Liver (tissue), 9 donors: Measurements from ENCODE around the gene LGR4. TPM values are rescaled to one million over a fixed set of nuclear protein-coding genes. Genes with fewer than 3 reads are reported as not detected.

ENCODE experiments used
- DNase-seq: peaks from one replicate; pipeline ENCODE4 v3.0.0-alpha.2; 2017; ENCODE audit warnings: low spot score
- H3K27ac ChIP-seq, 2 donors: one replicate each; pipeline ENCODE4 v1.7.0; 2013; ENCODE audit warnings: inconsistent platforms in 2 of 2, low read length in 2 of 2, control low read depth in 1 of 2, low read depth in 1 of 2, mild to moderate bottlenecking in 1 of 2
- H3K27me3 ChIP-seq, 4 donors: one replicate each; pipeline versions ENCODE4 v1.6.1 to v1.7.0; 2013; ENCODE audit warnings: low read length in 3 of 4, inconsistent platforms in 1 of 4, mild to moderate bottlenecking in 1 of 4, moderate library complexity in 1 of 4; ENCODE audit not compliant: control insufficient read depth in 4 of 4, insufficient read depth in 4 of 4
- H3K36me3 ChIP-seq, 4 donors: one replicate each; pipeline versions ENCODE4 v1.6.1 to v1.7.0; 2013; ENCODE audit warnings: low read length in 3 of 4, mild to moderate bottlenecking in 3 of 4, low read depth in 1 of 4, moderate library complexity in 1 of 4; ENCODE audit not compliant: control insufficient read depth in 4 of 4, insufficient read depth in 3 of 4
- H3K4me1 ChIP-seq, 4 donors: one replicate each; pipeline versions ENCODE4 v1.6.1 to v1.7.0; 2013; ENCODE audit warnings: low read length in 3 of 4, mild to moderate bottlenecking in 3 of 4, moderate library complexity in 1 of 4; ENCODE audit not compliant: control insufficient read depth in 4 of 4, insufficient read depth in 4 of 4
- H3K4me3 ChIP-seq, 3 donors: one replicate each; pipeline versions ENCODE4 v1.6.1 to v1.7.0; 2013; ENCODE audit warnings: low read length in 3 of 3, control low read depth in 1 of 3, low read depth in 1 of 3, mild to moderate bottlenecking in 1 of 3
- H3K9ac ChIP-seq, 2 donors: one replicate each; pipeline ENCODE4 v1.7.0; 2013; ENCODE audit warnings: low read length in 2 of 2, mild to moderate bottlenecking in 2 of 2, moderate library complexity in 2 of 2, control low read depth in 1 of 2, low read depth in 1 of 2
- H3K9me3 ChIP-seq, 4 donors: one replicate each; pipeline versions ENCODE4 v1.6.1 to v1.7.0; 2013; ENCODE audit warnings: low read length in 3 of 4; ENCODE audit not compliant: control insufficient read depth in 4 of 4
- CTCF ChIP-seq: fragments of 150-350 bp; IDR thresholded peaks from 2 replicates; pipeline ENCODE4 v1.5.1; 2017; ENCODE audit warnings: improper control_type of control experiment, low read depth, low read length; ENCODE audit not compliant: missing input control
- EGR1 ChIP-seq, 2 donors: IDR thresholded peaks; 2 replicates each; pipeline ENCODE4 v1.6.1; 2016 to 2018; ENCODE audit warnings: antibody characterized with exemption in 2 of 2, low read depth in 2 of 2
- FOXA1 ChIP-seq: IDR thresholded peaks from 2 replicates; pipeline ENCODE4 v1.6.1; 2016; ENCODE audit warnings: antibody characterized with exemption
- FOXA2 ChIP-seq: IDR thresholded peaks from 2 replicates; pipeline ENCODE4 v1.6.1; 2016; ENCODE audit warnings: antibody characterized with exemption
- GABPA ChIP-seq, 2 donors: IDR thresholded peaks in 1 of 2; conservative IDR thresholded peaks in 1 of 2; 2 replicates each; pipeline ENCODE4 v1.6.1; 2016; ENCODE audit warnings: antibody characterized with exemption in 2 of 2, mild to moderate bottlenecking in 1 of 2, moderate library complexity in 1 of 2
- HNF4A ChIP-seq, 2 donors: conservative IDR thresholded peaks; 2 replicates each; pipeline ENCODE4 v1.6.1; 2016; ENCODE audit warnings: antibody characterized with exemption in 2 of 2, mild to moderate bottlenecking in 2 of 2
- HNF4G ChIP-seq: IDR thresholded peaks from 2 replicates; pipeline ENCODE4 v1.6.1; 2016; ENCODE audit warnings: antibody characterized with exemption
- JUND ChIP-seq, 2 donors: IDR thresholded peaks; 2 replicates each; pipeline ENCODE4 v1.6.1; 2016; ENCODE audit warnings: antibody characterized with exemption in 2 of 2
- MAX ChIP-seq: IDR thresholded peaks from 2 replicates; pipeline ENCODE4 v1.6.1; 2016; ENCODE audit warnings: antibody characterized with exemption
- NR2F2 ChIP-seq: IDR thresholded peaks from 2 replicates; pipeline ENCODE4 v1.6.1; 2016; ENCODE audit warnings: antibody characterized with exemption
- RAD21 ChIP-seq, 2 donors: IDR thresholded peaks; 2 replicates each; pipeline ENCODE4 v1.6.1; 2016; ENCODE audit warnings: antibody characterized with exemption in 2 of 2, mild to moderate bottlenecking in 2 of 2
- RXRA ChIP-seq, 2 donors: IDR thresholded peaks; 2 replicates each; pipeline ENCODE4 v1.6.1; 2017 to 2018; ENCODE audit warnings: antibody characterized with exemption in 2 of 2, mild to moderate bottlenecking in 1 of 2
- SP1 ChIP-seq: IDR thresholded peaks from 2 replicates; pipeline ENCODE4 v1.6.1; 2018; ENCODE audit warnings: antibody characterized with exemption, mild to moderate bottlenecking
- TAF1 ChIP-seq: conservative IDR thresholded peaks from 2 replicates; pipeline ENCODE4 v1.6.1; 2016; ENCODE audit warnings: antibody characterized with exemption, mild to moderate bottlenecking
- YY1 ChIP-seq: IDR thresholded peaks from 2 replicates; pipeline ENCODE4 v1.6.1; 2016; ENCODE audit warnings: antibody characterized with exemption, mild to moderate bottlenecking
- ZBTB33 ChIP-seq: IDR thresholded peaks from 2 replicates; pipeline ENCODE4 v1.6.1; 2016; ENCODE audit warnings: antibody characterized with exemption
- whole genome bisulfite sequencing: extraction: QIAGEN DNeasy Blood & Tissue Kit; methylation state at CpG from one replicate; pipeline ENCODE4 v1.1.7; 2013; 5-methylcytosine and 5-hydroxymethylcytosine counted together
- polyA plus RNA-seq, 2 donors: library from polyadenylated mRNA; stranded (reverse) in 1 of 2; unstranded in 1 of 2; fragments of 200-250 nt in 1 of 2; fragments of >200 nt in 1 of 2; fragmentation: Nextera tagmentation in 1 of 2; extraction: Ambion mirVana in 1 of 2; gene quantifications; one replicate each; pipeline versions ENCODE4 v1.2.1 to v1.2.3, GENCODE V29; 2013 to 2015
- total RNA-seq, 2 donors: library from RNA; depleted of rRNA; stranded (reverse); fragments of >200 nt; gene quantifications; one replicate each; pipeline ENCODE4 v1.2.3, GENCODE V29; 2014
- TF ChIP-seq, protein P1 (sequence below): IDR thresholded peaks from 2 replicates; pipeline ENCODE4 v1.6.1; 2016; ENCODE audit warnings: antibody characterized with exemption
- donor health status: healthy.
- donor health status: healthy.
- donor health status: healthy.
- donor health status: healthy.
- donor health status: healthy.

Gene LGR4
- total and polyA plus RNA-seq, 4 donors = 13.7 to 95.3 (median 42.5) TPM

- Histone ChIP-seq H3K9me3 (no peaks in the 10 kb centered on the region), H3K27ac (peak overlapping the region; percentile 72 to 86), H3K27me3 (no peaks in the 10 kb centered on the region), H3K36me3 (no peaks in the 10 kb centered on the region), H3K4me1 (peaks cover 6 to 50% (median 44%) of the 10 kb centered on the region in 4 donors), H3K9ac (peak overlapping the region in 1 of 2 donors; percentile 69), H3K4me3 (no peak overlapping the region)
- 33% methylated on average over 4 of the region's 4 CpGs for WGBS
- no peak for DNase-seq
- no peak for TF ChIP-seq YY1
- TF ChIP-seq, protein P1, sequence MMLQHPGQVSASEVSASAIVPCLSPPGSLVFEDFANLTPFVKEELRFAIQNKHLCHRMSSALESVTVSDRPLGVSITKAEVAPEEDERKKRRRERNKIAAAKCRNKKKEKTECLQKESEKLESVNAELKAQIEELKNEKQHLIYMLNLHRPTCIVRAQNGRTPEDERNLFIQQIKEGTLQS = no peak
- no peak for TF ChIP-seq GABPA (IDR thresholded peaks at IDR 0.05 in 1 of 2, conservative IDR thresholded peaks at IDR 0.05 in 1 of 2)
- TF ChIP-seq HNF4G = no peak
- TF ChIP-seq CTCF = no peak
- no peak for TF ChIP-seq TAF1
- TF ChIP-seq HNF4A (conservative IDR thresholded peaks at IDR 0.05) = no peak
- peak; percentile 30 to 44 for TF ChIP-seq RXRA (IDR thresholded peaks at IDR 0.05)
- TF ChIP-seq ZBTB33 = no peak
- no peak for TF ChIP-seq NR2F2
- no peak for TF ChIP-seq MAX
- TF ChIP-seq SP1 = no peak
- TF ChIP-seq JUND (IDR thresholded peaks at IDR 0.05) = peak in 1 of 2 donors; percentile 8
- TF ChIP-seq FOXA1 = no peak
- no peak for TF ChIP-seq EGR1 (IDR thresholded peaks at IDR 0.05; ENCODE audit: low read depth in 2 of 2)
- TF ChIP-seq FOXA2 = no peak
- no peak for TF ChIP-seq RAD21 (IDR thresholded peaks at IDR 0.05)
These were observed 80.1 kb downstream of the LGR4 start for GRCh38 chr11:27392278-27393114.

- H3K27ac ChIP-seq = peak overlapping the region; percentile 72 to 86
- WGBS = 74% methylated on average over 5 of the region's 5 CpGs
- H3K9ac ChIP-seq = peak overlapping the region in 1 of 2 donors; percentile 63
These were observed 81.1 kb downstream of the LGR4 start for GRCh38 chr11:27391331-27392015.

More at GRCh38 chr11:27391331-27392015, 81.1 kb downstream of the LGR4 start:
- Histone ChIP-seq H3K36me3 (no peaks in the 10 kb centered on the region), H3K4me3 (no peak overlapping the region), H3K27me3 (no peaks in the 10 kb centered on the region), H3K4me1 (peaks cover 6 to 40% (median 34%) of the 10 kb centered on the region in 4 donors), H3K9me3 (no peaks in the 10 kb centered on the region)
- DNase-seq = no peak
- TF ChIP-seq HNF4G (no peak), RXRA (IDR thresholded peaks at IDR 0.05) (peak; percentile 59 to 65), FOXA1 (no peak), YY1 (peak; percentile 47), FOXA2 (peak; percentile 12), HNF4A (conservative IDR thresholded peaks at IDR 0.05) (peak; percentile 50 to 65), RAD21 (IDR thresholded peaks at IDR 0.05) (peak in 1 of 2 donors; percentile 35), JUND (IDR thresholded peaks at IDR 0.05) (peak in 1 of 2 donors; percentile 24), ZBTB33 (no peak)
